ENCODE measurements around the gene NPR2.

The NPR2 gene

DNA sequence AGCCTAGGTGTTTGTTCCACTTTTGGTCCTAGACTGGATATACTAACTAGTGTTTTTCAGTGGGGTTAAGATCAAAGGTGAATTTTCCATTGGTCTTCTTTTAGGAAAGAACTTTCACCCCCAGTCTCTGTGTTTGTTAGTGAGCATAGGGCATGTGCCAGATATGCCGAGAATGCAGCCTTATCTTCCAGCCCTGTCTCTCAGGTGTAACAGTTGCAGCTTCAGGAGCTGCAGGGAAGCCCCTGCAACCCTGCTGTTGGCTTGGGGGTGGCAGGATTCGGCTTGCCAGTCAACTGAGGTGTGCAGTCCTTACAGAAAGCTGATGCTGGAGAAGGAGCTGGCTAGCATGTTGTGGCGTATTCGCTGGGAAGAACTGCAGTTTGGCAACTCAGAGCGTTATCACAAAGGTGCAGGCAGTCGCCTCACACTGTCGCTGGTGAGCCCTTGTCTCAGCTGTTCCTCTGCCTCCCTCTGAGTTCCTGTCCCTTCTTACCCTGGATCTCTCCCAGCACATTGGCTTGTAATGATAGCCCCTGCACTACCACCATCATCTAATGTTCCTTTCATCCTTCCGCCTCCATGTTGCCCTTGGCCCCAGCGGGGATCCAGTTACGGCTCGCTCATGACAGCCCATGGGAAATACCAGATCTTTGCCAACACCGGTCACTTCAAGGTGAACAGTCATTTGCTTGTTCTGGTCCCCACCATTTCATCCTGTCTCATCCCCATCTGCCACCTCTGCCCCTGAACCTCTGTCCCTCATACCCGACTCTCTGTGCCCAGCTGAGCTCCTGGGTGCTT is 10.1 kb downstream of the NPR2 start:
- no peak for DNase-seq

DNA sequence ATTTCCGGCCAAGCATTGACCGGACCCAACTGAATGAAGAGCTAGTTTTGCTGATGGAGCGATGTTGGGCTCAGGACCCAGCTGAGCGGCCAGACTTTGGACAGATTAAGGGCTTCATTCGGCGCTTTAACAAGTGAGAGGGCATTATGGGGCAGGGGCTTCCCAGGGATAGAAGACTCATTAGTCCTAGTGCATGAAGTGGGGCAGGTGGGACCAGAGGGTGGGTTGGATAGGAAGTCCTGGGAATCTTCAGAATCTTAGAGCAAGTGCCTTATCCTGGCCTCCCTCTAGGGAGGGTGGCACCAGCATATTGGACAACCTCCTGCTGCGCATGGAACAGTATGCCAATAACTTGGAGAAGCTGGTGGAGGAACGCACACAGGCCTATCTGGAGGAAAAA is 14.7 kb downstream of the NPR2 start:
- DNase-seq: no peak

DNA sequence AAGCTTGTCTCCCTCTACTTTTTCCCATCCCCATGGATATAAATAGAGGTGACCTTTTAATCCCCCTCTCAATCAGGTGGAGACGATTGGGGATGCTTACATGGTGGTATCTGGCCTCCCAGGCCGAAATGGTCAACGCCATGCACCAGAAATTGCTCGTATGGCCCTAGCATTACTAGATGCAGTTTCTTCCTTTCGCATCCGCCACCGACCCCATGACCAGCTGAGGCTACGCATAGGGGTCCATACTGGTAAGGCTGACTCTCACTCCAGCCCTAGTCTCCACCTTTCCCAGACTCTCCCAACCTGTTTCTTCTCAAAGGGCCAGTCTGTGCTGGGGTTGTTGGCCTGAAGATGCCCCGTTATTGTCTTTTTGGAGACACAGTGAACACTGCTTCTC is 17.0 kb downstream of the NPR2 start:
- no peak for DNase-seq

DNA sequence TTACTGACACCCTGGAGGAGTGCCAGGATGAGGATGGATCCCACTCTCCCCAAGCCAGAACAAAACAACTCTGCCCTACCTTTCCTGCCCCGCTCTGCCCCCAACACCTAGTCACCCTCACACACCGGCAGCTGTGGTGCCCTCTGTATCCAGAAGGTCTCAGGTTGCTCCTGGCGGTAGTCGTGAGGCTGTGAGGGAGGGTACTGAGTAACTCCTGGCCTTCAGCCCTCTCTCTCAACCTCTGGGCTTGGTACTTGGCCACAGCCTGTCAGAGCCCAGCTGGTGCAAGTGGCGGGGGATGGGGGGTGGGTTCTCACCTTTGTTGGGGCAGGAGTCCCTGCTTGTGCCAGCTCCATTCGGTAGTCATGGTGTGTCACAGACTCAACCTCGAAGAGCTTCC is 18.7 kb downstream of the NPR2 start:
- no peak for DNase-seq

DNA sequence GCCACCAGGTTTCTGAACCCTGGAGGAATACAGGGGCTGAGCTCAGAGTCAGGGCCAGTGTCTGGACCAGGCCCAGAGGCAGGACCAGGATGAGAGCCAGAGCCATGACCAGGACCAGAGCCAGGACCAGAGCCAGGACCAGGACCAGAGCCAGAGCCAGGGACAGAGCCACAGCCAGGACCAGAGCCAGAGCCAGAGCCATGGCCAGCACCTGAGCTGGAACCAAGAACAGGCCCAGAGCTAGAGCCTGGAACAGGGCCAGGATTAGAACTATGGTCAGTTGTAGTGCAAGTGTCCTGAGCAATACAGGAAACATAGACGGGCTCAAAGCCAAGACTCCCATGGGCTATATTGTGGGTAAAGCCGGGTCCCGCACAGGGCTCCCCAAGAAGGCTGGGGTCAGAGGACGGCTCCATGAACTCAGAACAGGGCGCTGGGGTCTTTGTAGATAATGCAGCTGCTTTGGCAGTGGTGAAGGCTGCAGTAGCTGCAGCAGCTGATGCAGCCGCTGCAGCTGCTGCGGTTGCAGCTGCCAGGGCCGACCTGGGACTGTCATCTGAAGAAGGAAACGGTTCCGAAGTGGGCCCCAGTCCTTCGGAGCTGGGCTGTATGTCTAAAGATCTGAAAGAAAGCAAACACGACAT is 20.1 kb downstream of the NPR2 start:
- DNase-seq: no peak

DNA sequence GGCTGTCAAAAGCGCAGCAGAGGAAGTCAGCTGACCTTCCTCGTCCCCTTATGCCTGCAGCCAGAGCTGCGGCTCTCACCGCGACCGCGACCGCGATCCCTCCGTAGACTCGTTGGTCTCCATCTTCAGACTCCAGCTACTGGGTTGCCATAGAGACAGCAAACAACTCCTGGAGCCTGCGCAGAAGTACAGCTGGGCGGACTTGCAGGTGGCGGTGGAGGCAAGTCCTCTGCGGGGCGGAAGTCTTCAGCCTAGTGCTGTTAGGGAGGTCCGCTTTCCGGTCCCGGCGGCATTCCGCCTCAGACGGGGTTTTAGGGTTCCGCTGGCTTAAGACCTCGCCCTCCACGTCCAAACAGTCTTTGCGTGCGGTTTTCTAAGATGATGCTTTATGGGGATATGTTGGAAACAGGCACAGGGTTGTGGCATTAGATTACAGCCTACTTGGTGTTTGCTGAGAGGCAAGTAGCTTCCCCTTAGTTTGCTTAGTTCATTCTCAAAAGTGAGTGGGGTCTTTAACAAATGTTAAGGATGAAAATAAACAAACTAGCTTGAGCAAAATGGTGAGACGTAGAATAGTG is 20.7 kb downstream of the NPR2 start, which contains the start of gene SPAG8:
Gene SPAG8 (minus strand): TSS at position 238 of the 578 bp plus-strand sequence. CDS start 115 bp downstream, at position 123.
- peak; percentile 91 to 94 for DNase-seq

DNA sequence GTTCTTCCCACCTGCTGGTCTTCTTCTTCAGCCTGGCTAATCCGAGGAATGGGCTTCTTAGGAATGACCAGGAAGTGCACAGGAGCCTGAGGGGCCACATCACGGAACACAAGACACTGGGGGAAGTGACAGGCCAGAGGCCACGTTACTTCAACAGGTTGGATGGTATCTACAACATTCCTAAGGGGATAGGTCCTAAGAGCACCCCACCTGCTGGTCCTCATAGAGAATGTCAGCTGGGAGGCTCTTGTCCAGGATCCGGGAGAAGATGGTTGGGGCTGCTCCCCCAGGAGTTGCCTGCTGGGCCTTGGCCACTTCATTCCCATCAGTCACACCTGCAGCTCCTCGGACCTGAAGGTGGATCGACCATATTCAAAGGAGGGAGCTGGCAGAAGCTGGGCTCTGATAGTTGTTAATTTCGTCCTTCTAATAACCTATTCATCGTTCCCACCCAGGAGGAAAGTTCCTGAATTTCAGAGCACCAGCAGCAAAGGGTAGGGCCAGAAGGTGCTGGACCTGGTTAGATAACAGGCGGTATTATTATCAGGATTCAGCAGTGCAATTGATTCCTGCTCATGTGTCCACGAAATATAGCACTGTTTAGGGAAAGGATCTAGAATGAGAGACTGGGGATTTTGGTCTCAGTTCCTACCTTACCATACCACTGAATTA is 22.2 kb downstream of the NPR2 start:
- DNase-seq: no peak

DNA sequence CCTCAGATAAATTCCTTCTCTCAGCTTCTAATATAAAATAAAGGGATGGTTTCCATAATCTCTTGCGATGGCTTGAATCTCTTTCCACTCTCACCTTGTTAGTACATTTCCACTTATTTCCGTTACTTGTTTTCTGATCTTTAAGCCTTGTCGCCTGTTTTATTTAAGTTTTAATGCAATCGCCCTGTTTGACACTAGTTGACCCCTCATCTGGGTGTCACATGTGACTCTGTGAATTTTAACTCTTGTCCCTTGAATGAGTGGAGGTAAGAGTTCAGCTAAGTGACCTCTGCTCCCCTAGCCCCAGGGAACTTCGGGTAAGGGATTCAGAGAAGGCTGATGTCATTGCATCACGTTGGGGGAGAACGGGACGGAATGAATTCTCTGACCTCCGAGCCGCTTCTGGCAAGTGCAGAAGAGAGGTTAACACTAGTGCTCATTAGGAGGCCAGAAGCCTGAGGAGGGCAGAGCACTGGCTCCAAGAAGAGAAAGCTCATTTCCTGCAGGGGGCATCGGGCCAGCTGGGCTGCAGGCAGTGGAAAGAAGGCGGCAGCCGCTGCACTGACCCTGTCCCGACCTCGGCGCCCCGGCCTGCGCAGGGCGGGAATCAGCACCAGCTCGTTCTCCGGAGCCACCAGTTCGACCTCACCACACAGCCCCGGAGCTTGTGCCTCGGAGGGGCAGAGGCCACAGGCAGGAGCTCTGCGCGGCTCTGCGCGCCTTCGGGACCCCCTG is 22.9 kb downstream of the NPR2 start:
- DNase-seq: peak; percentile 70 to 73

DNA sequence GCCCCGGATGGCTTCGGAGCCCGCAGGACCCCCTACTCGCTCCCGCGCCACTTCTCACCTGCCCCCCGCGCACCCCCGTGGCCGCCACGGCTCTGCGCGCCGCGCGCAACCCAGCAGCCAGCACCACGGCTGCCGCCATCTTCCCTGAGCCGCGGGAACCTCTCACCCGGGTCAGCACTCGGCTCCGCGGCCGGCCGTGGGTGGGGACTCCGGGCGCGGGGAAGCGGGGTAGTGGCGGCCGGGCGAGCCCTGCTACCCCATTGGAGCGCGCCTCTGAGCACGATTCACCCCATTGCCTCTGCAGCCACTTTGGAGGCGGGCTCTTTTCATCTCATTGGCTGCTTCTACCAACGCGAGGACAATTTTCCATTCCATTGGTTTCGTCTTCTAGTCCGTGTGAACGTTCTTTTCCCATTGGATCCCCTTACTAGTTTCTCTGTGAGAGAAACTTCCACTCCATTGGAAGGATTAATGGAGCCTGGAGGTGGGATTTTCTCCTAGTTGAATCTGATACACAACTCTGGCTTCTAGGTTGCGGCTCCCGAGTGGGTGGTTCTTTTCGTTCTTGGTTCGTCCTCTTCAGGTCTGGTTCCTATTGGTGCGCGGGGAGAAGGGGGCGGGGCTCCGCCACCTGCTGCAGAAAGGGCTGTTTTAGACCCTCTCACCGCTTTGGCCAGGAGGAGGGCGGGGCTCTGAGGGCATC is 23.6 kb downstream of the NPR2 start, which contains the start of gene HINT2:
Gene HINT2 (minus strand): TSS at position 202 of the 703 bp plus-strand sequence. CDS start 63 bp downstream, at position 139.
- DNase-seq: peak; percentile 97 to 98

DNA sequence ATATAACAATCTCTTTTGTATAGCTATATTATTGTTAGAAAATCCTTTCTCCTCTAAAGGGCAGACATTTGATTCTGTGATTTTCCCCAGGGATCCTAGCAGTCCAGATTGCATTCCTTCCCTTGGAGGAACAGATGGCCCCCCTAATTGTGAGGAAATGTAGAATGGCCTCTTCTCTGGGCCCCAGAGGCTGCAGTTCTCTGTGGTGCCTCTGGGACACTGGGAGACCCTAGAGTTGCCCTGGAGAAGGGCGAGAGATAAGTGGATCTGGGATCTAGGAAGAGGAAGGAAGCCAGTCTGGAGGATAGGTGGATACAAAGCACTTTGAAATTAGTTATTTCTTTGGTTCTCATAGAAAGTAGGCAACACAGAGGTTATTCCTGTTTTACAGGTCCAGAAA is 25.3 kb downstream of the NPR2 start:
- DNase-seq: no peak

DNA sequence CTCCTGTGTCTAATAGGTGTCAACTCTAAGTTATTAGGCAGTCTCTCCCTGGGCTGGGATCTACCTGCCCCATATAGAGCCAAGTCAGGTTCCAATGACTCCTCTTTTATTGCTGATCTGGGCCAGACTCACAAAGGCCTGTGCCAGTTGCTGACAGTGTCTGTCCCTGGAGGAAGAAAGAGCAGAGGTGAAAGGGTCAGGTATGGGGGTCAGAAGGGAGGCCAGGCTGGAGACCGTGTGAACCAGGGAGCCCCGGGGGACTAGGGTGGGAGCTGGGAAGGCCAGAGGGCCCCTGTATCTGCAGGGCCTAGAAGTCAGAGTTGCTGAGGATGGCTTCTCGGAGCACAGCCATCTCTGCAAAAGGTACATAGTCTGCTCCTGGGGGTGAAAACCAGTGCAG is 26.9 kb downstream of the NPR2 start:
- no peak for DNase-seq

DNA sequence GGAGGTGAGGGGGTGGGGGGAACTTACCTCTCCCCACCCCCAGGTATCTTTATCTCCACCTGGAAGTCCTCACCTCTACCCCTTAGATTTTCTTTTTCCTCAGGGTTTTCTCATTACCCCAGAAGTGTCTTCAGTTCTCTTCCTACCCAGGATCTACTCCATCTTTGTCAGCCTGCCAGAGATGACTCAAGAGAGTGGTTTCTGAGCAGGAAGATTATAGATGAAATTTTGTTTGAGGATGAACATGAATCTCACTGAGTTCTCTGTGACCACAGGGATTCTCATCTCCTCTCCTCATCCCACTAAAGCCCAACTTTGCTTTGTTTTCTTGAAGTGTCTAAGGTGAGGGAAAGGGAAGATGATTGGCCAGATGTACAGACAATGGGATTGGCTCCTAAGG is 28.7 kb downstream of the NPR2 start:
- DNase-seq: no peak

DNA sequence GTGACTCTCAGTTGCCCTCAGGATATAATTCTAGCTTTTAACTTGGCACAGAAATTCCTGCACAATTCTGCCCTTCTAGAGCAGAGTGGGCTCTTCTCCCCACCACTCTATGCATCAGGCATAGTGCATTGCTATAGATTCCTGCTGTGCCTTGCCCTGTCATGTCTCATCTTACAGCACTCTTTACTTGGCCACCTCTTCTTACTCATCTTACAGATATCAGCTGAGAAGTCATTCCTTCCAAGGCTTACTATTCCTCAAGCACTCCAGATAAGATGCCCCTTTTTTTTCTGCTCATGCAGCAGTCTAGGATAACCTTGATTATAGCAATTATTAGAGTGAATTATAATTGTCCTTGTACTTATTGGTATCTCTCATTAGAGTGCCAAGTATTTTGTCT is 31.5 kb downstream of the NPR2 start:
- no peak for DNase-seq

DNA sequence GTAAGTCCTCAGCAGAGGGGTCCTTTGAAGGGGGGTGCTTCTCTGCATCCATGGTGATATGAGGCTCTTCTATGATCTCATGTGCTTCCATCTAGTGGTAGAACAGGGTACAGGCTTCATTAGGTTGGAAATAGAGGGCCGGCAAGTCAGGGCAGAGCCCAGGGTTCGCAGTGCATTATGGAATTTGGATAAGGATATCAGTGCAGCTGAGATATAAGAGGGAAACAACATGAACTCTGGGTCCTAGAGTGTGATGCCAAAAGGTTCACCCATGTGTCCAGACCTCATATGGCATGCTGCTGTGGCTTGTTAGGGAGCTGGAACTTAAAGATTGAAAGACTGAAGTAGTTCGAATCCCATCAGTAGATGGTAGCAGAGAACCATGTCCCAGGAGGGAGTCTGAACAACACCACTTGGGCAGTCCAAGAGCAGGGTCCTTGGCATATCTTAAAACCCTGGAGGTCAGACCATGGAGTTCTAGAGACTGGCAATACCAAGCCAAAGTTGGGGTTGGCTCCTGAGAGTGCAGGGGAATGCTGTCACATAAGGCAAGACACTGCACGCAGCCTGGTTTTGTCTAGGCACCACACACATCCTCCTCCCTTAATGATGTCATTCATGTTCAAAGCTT is 34.8 kb downstream of the NPR2 start:
- peak; percentile 40 to 59 for DNase-seq

DNA sequence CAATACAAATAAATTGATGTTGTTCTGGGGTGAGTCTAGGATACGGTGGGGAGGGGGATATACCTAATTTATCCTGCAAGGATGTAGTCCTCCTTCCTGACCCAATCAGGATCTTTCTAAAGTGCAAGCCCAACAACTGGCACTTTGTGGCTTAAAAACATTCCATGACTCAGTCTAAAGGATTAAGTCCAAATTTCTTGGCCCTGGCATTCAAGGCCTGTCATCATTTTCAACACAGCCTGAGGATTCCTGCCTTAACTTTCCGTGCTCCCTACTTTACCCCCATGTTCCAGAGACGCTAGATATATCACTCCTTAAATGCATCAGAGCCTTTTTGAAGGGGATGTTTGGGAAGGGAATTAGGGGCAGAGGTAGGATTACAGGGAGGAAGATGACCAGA is 36.1 kb downstream of the NPR2 start:
- DNase-seq: no peak

DNA sequence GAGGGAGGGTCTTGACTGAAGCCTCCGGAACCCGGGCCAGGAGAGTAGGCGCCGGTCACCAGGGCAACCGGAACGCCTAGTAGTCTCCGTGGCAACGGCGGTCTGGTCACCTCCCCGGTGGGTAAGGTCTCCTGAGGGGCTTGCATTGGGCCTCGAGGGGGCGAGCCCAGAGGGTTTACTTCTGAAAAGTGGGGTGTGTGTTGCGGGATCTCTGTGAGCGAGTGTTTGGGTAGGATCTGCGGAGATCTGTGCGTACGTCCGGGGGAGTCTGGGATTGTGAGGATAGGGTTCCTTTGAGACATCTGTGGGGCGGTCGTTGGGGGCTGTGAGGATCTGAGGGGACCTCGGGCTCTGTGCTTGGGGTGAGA is 37.3 kb downstream of the NPR2 start, which contains the start of gene FAM221B:
Gene FAM221B (minus strand): TSS at position 17 of the 368 bp plus-strand sequence. CDS start 2,571 bp downstream, outside the sequence.
- no peak for DNase-seq

DNA sequence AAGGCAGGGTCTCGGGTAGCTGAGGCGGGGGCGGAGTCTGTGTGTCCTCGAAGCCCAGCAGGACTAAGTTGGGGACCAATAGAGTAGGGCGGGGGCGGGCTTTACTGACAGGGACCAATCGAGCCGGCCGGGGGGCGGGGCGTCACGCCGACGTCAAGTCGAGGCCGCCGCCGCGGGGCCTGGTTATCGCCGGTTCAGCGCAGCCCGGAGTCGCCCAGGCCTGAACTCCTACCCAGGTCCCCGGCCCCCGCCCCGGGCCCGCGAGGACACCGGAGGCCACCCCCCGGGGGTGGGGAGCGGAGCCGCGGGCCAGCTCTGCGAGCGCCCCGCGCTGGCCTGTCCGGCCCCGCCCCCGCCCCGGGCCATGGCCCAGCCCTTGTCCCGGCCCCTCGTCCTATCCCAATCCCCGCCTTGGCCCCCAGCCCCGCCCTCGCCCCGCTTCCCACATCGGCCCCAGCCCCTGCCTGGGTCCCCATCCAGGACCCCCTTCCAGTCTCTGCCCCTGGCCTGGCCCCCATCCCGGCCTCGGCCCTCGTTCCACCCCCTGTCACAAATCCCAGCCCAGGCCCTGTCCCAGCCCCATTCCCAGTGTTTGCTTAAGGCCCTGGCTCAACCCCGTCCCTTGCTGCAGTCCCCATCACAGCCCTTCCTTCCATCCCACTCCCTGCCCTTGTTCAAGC is 37.8 kb downstream of the NPR2 start, which contains the start of gene TMEM8B:
Gene TMEM8B (plus strand): TSS at position 145 of the 680 bp plus-strand sequence. CDS start 220 bp downstream, at position 365.
- DNase-seq: peak; percentile 94 to 96

DNA sequence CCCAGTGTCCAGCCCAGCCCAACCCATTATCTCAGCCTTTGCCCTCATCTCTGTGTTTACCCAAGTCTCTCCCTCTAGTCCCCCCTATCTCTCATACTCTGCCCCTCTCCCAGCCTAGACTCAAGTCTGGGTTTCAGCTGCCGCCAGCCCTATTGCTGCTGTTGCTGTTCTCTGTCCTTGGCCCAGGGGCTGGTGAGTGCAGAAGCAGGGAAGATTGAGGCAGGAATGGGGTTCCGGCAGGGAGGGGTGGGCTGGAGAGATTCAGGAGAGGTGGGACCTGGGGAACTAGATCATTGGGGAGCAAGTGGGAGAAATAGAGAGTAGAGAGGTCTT is 38.3 kb downstream of the NPR2 start:
- no peak for DNase-seq

DNA sequence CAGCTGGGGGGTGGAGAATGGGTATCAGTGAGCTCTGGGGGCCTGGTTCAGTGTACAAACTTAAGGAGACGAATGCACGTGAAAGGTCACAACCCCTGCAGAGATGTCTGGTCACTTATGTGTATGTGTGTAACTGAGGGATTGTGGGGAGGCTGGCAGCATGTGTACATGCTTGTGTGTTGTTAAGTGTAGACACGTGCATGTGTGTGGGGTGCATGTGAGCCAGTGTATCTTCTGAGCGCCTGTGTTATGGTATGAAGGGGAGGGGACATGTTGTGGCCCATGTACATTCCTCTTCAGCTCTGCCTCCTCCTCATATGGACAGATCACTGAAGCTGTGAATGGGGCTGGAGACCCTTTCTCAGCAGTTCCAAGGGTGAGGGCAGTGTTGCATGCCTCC is 39.6 kb downstream of the NPR2 start:
- DNase-seq: no peak

DNA sequence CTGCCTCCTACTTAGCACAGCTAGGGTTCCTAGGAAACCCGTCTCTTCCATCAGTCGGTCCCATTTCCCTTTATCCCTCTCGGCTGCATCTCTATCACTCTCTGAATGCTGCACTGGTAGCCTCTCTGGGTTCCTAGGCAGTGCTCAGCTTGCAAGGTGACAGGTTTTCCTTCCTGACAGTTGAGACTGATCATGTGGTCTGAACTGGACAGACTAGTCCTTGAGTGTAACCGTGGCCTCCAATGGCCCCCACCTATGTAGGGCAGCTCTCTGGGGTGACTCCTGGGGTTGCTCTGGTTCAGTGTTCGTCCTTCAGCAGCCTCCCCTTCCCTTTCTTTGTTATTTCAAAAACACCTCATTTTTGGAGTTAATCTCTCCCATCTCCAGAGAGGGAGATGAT is 41.4 kb downstream of the NPR2 start:
- DNase-seq: no peak

All from activated T-cell treated with anti-CD3 and anti-CD28 coated beads, Interleukin-2, amount 50 U/mL, for 48 hours (primary cell).